ENCODE results near the gene CNN1.

DNA sequence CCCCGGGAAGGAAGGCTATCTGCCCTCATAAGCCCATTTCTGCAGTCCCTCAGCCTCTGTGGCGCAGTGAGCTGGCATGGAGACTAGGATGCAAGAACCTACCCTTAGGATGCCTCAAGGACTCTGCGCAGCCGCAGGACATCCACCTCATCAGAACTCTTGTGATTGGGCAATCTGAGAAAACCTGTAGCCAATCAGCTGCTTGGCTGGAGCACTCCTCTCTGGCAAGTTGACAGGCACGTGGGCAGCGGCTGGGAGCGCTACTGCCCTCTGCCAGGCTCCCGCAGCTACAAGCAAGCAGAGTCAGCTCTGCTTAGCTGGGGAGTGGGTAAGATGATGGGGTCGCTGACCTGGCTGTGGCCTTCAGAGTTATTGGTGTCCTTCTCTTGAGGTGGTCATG is 8.2 kb upstream of the CNN1 start:
- TF ChIP-seq CTCF (conservative IDR thresholded peaks at IDR 0.05 in 1 of 2, IDR thresholded peaks at IDR 0.05 in 1 of 2; ENCODE audit: extremely low read depth in 1 of 2, insufficient read depth in 1 of 2, low read depth in 1 of 2, low read length in 2 of 2) (peak in 1 of 2 donors; percentile 52), EZH2 (IDR thresholded peaks at IDR 0.05; ENCODE audit: borderline replicate concordance, low read length) (no peak)
